Measurements from ENCODE around the gene SLC29A3.

The SLC29A3 gene

DNA sequence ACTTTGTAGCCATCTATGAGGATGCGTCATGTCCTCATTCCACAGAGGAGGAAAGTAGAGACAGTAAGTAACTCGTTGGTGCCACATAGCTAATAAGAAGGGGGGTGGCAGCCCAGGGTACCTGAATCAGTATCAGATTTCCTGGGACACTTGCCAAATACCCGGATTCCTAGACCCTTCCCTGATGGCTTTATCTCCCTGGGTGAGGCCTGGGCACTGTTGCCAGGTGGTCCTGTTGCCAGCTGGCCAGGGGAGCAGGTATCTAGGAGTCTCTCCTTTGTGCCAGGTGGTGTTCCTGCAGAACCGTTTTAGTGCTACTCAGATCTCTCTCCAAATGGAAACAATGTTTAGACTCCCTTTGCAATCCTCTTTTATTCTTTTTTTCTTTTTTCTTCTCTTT, 12.7 kb downstream of the SLC29A3 start:
- peaks cover 24% of the 10 kb centered on the region; the same call in 1 of the 2 replicates for H3K36me3 ChIP-seq (ENCODE audit: insufficient read depth, low read depth, low read length)
- H3K4me3 ChIP-seq (ENCODE audit: low read length) = no peak overlapping the region
- H3K27me3 ChIP-seq (ENCODE audit: insufficient read depth, low read length) = no peaks in the 10 kb centered on the region
- H3K4me1 ChIP-seq (ENCODE audit: insufficient read depth, low read length) = no peaks in the 10 kb centered on the region; the same call in 1 of the 2 replicates
- H3K27ac ChIP-seq (ENCODE audit: low read length) = no peak overlapping the region
- H3K9ac ChIP-seq (ENCODE audit: low read depth, low read length) = no peak overlapping the region
- H3K9me3 ChIP-seq (ENCODE audit: insufficient read depth, low read depth, low read length) = no peaks in the 10 kb centered on the region

DNA sequence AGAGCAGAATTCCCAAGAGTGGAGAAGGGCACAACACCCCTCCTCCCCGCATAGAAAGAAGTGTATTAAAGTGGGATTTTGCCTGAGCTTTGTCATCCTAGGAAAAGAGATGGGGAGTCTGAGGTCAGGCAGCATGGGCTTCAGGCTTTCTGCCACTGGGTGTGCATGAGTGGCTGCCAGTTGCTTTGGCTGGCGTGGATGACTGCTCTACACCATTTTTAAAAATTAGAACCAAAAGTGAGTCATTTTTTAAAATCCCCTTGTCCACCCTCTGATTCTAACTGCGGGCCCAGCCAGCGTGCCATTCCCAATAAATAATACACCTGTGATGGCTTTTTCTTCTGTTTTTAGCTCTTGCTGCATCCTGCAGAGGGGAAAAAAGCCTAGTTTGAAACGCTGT, 13.4 kb downstream of the SLC29A3 start:
- no peak overlapping the region for H3K9ac ChIP-seq (ENCODE audit: low read depth, low read length)
- H3K9me3 ChIP-seq (ENCODE audit: insufficient read depth, low read depth, low read length) = no peaks in the 10 kb centered on the region
- no peak overlapping the region for H3K27ac ChIP-seq (ENCODE audit: low read length)
- H3K27me3 ChIP-seq (ENCODE audit: insufficient read depth, low read length) = no peaks in the 10 kb centered on the region
- no peak overlapping the region for H3K4me3 ChIP-seq (ENCODE audit: low read length)
- peaks cover 24% of the 10 kb centered on the region; the same call in 1 of the 2 replicates for H3K36me3 ChIP-seq (ENCODE audit: insufficient read depth, low read depth, low read length)
- H3K4me1 ChIP-seq (ENCODE audit: insufficient read depth, low read length) = peaks cover 7% of the 10 kb centered on the region; the same call in 1 of the 2 replicates

DNA sequence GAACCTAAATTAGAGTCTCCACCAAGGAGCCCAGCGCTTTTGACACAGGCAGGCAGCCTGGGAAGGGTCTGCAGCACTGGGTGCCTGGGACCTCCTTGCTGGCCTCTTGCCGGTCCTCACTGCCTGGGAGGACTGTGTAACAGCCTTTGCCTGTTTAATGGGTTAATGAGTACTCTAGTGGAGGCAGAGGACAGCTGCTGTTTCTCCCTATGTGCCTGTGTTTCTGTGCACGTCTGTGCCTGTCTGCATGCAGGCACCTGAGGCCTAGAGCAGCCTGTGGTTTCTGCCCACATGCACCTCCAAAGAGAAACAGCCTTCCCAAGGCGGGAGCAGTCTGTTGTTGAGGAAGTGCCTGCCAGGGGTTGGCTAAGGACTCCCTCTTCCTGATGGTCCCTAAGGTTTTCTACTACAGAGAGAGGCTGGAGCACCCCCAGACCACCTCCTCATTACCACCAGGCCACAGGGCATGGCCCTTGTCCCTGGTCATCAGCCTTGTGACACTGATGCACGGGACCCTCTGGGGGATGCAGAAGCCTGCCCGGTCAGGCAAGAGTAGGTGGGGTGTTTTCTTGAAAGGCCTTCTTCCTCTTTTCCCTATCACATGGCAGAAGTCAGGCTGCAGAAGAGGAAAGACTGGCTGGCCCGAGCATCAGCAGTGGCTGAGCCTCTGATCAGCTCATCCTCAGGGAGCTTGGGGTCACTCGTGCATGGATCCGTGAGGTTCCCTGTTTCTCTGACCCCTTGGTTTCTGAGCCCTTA, 14.2 kb downstream of the SLC29A3 start:
- H3K27me3 ChIP-seq (ENCODE audit: insufficient read depth, low read length) = no peaks in the 10 kb centered on the region
- no peaks in the 10 kb centered on the region for H3K9me3 ChIP-seq (ENCODE audit: insufficient read depth, low read depth, low read length)
- H3K4me1 ChIP-seq (ENCODE audit: insufficient read depth, low read length) = peaks cover 9% of the 10 kb centered on the region; the same call in 1 of the 2 replicates
- no peak overlapping the region for H3K4me3 ChIP-seq (ENCODE audit: low read length)
- H3K9ac ChIP-seq (ENCODE audit: low read depth, low read length) = no peak overlapping the region
- peaks cover 22% of the 10 kb centered on the region; the same call in 1 of the 2 replicates for H3K36me3 ChIP-seq (ENCODE audit: insufficient read depth, low read depth, low read length)
- no peak overlapping the region for H3K27ac ChIP-seq (ENCODE audit: low read length)

- Histone ChIP-seq H3K9ac (ENCODE audit: low read depth, low read length) (no peak overlapping the region), H3K36me3 (ENCODE audit: insufficient read depth, low read depth, low read length) (peaks cover 15% of the 10 kb centered on the region; the same call in 1 of the 2 replicates), H3K27ac (ENCODE audit: low read length) (no peak overlapping the region), H3K4me1 (ENCODE audit: insufficient read depth, low read length) (peaks cover 9% of the 10 kb centered on the region; the same call in 1 of the 2 replicates), H3K4me3 (ENCODE audit: low read length) (no peak overlapping the region), H3K9me3 (ENCODE audit: insufficient read depth, low read depth, low read length) (no peaks in the 10 kb centered on the region), H3K27me3 (ENCODE audit: insufficient read depth, low read length) (no peaks in the 10 kb centered on the region)
Observed at GRCh38 chr10:71334221-71334791, 15.2 kb downstream of the SLC29A3 start.

- no peak overlapping the region for H3K9ac ChIP-seq (ENCODE audit: low read depth, low read length)
Observed at GRCh38 chr10:71335173-71335708, 16.2 kb downstream of the SLC29A3 start.

DNA sequence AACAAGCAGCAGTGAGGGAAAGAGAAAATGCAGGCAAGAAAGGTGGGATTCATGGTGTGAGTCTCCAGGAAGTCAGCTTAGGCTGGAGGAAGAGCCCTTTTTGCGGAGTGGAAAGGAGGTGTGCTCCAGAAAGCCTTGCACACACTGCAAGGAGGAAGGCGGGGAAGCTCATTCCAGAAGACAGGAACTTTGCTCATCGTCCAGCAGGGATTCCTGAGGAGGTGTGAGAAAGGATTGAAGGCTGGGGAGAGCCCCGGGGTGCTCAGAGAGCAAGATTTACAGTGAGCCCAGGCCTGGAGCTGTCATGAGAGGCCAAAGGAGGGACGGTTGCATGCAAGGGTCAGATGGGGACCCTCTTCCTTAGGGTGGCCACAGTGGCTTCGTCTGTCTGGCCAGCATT, 17.6 kb downstream of the SLC29A3 start:
- Histone ChIP-seq H3K36me3 (ENCODE audit: insufficient read depth, low read depth, low read length) (peaks cover 5% of the 10 kb centered on the region; the same call in 1 of the 2 replicates), H3K27ac (ENCODE audit: low read length) (no peak overlapping the region), H3K9me3 (ENCODE audit: insufficient read depth, low read depth, low read length) (no peaks in the 10 kb centered on the region), H3K9ac (ENCODE audit: low read depth, low read length) (no peak overlapping the region), H3K4me1 (ENCODE audit: insufficient read depth, low read length) (peaks cover 9% of the 10 kb centered on the region; the same call in 1 of the 2 replicates), H3K27me3 (ENCODE audit: insufficient read depth, low read length) (no peaks in the 10 kb centered on the region), H3K4me3 (ENCODE audit: low read length) (no peak overlapping the region)

More at GRCh38 chr10:71335173-71335708, 16.2 kb downstream of the SLC29A3 start:
- Histone ChIP-seq H3K27ac (ENCODE audit: low read length) (no peak overlapping the region), H3K9me3 (ENCODE audit: insufficient read depth, low read depth, low read length) (no peaks in the 10 kb centered on the region), H3K36me3 (ENCODE audit: insufficient read depth, low read depth, low read length) (peaks cover 15% of the 10 kb centered on the region; the same call in 1 of the 2 replicates), H3K27me3 (ENCODE audit: insufficient read depth, low read length) (no peaks in the 10 kb centered on the region), H3K4me1 (ENCODE audit: insufficient read depth, low read length) (peaks cover 9% of the 10 kb centered on the region; the same call in 1 of the 2 replicates), H3K4me3 (ENCODE audit: low read length) (no peak overlapping the region)

- Histone ChIP-seq H3K36me3 (ENCODE audit: insufficient read depth, low read depth, low read length) (0 out of 2 replicates have a peak, but pooled peaks cover 5% of the 10 kb centered on the region), H3K9ac (ENCODE audit: low read depth, low read length) (no peak overlapping the region; the same call in 1 of the 2 replicates), H3K27me3 (ENCODE audit: insufficient read depth, low read length) (no peaks in the 10 kb centered on the region), H3K4me3 (ENCODE audit: low read length) (no peak overlapping the region), H3K9me3 (ENCODE audit: insufficient read depth, low read depth, low read length) (no peaks in the 10 kb centered on the region), H3K27ac (ENCODE audit: low read length) (no peak overlapping the region), H3K4me1 (ENCODE audit: insufficient read depth, low read length) (peaks cover 9% of the 10 kb centered on the region; the same call in 1 of the 2 replicates)
Observed at GRCh38 chr10:71337219-71337701, 18.2 kb downstream of the SLC29A3 start.

GRCh38 chr10:71338728-71339495, 19.9 kb downstream of the SLC29A3 start:
- Histone ChIP-seq H3K36me3 (ENCODE audit: insufficient read depth, low read depth, low read length) (0 out of 2 replicates have a peak, but pooled peaks cover 5% of the 10 kb centered on the region), H3K27me3 (ENCODE audit: insufficient read depth, low read length) (no peaks in the 10 kb centered on the region), H3K4me1 (ENCODE audit: insufficient read depth, low read length) (peaks cover 21% of the 10 kb centered on the region; the same call in 1 of the 2 replicates), H3K4me3 (ENCODE audit: low read length) (no peak overlapping the region), H3K9me3 (ENCODE audit: insufficient read depth, low read depth, low read length) (no peaks in the 10 kb centered on the region), H3K27ac (ENCODE audit: low read length) (no peak overlapping the region), H3K9ac (ENCODE audit: low read depth, low read length) (no peak overlapping the region)

- Histone ChIP-seq H3K9me3 (ENCODE audit: insufficient read depth, low read depth, low read length) (no peaks in the 10 kb centered on the region), H3K36me3 (ENCODE audit: insufficient read depth, low read depth, low read length) (no peaks in the 10 kb centered on the region), H3K9ac (ENCODE audit: low read depth, low read length) (no peak overlapping the region), H3K27ac (ENCODE audit: low read length) (no peak overlapping the region), H3K4me3 (ENCODE audit: low read length) (no peak overlapping the region), H3K4me1 (ENCODE audit: insufficient read depth, low read length) (peaks cover 29% of the 10 kb centered on the region; the same call in 1 of the 2 replicates), H3K27me3 (ENCODE audit: insufficient read depth, low read length) (no peaks in the 10 kb centered on the region)
Observed at GRCh38 chr10:71339796-71340589, 20.9 kb downstream of the SLC29A3 start.

GRCh38 chr10:71342573-71343391, 23.7 kb downstream of the SLC29A3 start:
- Histone ChIP-seq H3K4me1 (ENCODE audit: insufficient read depth, low read length) (peaks cover 31% of the 10 kb centered on the region; the same call in 1 of the 2 replicates), H3K27ac (ENCODE audit: low read length) (peak overlapping the region; percentile 80), H3K9me3 (ENCODE audit: insufficient read depth, low read depth, low read length) (no peaks in the 10 kb centered on the region), H3K36me3 (ENCODE audit: insufficient read depth, low read depth, low read length) (no peaks in the 10 kb centered on the region), H3K27me3 (ENCODE audit: insufficient read depth, low read length) (no peaks in the 10 kb centered on the region), H3K9ac (ENCODE audit: low read depth, low read length) (peak overlapping the region; percentile 40; the same call in 1 of the 2 replicates), H3K4me3 (ENCODE audit: low read length) (no peak overlapping the region)

Data from iPS-20b (cell line).